Gastrocnemius medialis (tissue), 4 donors: Measurements from ENCODE around the gene ADORA1. TPM values are rescaled to one million over a fixed set of nuclear protein-coding genes. Genes with fewer than 3 reads are reported as not detected.

Experiments
- ATAC-seq, 2 donors: fragments of 150-250 bp; one replicate each; pipeline ENCODE4 v1.9.1; 2016
- DNase-seq, 2 donors: peaks; one replicate each; pipeline ENCODE4 v3.0.0-alpha.2; 2019
- H3K27ac ChIP-seq, 4 donors: fragments of 200-600 bp; sonication (generic); 1 replicate in 1 of 4; 2 replicates in 3 of 4; pipeline ENCODE4 v1.5.1; 2016 to 2018; ENCODE audit warnings: mild to moderate bottlenecking in 2 of 4, moderate library complexity in 1 of 4
- H3K27me3 ChIP-seq, 3 donors: fragments of 200-600 bp; sonication (generic) in 2 of 3; 1 replicate in 1 of 3; 2 replicates in 2 of 3; pipeline versions ENCODE4 v1.5.1 to v1.6.0; 2016 to 2019; ENCODE audit warnings: mild to moderate bottlenecking in 1 of 3, moderate library complexity in 1 of 3
- H3K36me3 ChIP-seq, 2 donors: fragments of 200-600 bp; sonication (generic) in 1 of 2; one replicate each; pipeline ENCODE4 v1.5.1; 2017 to 2018
- H3K4me1 ChIP-seq, 2 donors: fragments of 200-600 bp; sonication (generic) in 1 of 2; one replicate each; pipeline ENCODE4 v1.5.1; 2016 to 2017; ENCODE audit warnings: mild to moderate bottlenecking in 2 of 2
- H3K4me3 ChIP-seq, 4 donors: fragments of 200-600 bp; sonication (generic) in 3 of 4; 1 replicate in 1 of 4; 2 replicates in 3 of 4; pipeline ENCODE4 v1.5.1; 2016 to 2019; ENCODE audit warnings: mild to moderate bottlenecking in 2 of 4
- H3K9me3 ChIP-seq, 3 donors: fragments of 200-600 bp; sonication (generic) in 2 of 3; 1 replicate in 1 of 3; 2 replicates in 2 of 3; pipeline ENCODE4 v1.5.1; 2016 to 2019
- CTCF ChIP-seq, 5 experiments: fragments of 450-650 bp in 3 of 5; fragments of 200-600 bp in 2 of 5; sonication (generic) in 2 of 5; IDR thresholded peaks in 4 of 5; conservative IDR thresholded peaks in 1 of 5; 1 replicate in 4 of 5; 2 replicates in 1 of 5; pipeline ENCODE4 v1.5.1; 2016 to 2019; ENCODE audit warnings: antibody characterized with exemption in 5 of 5, mild to moderate bottlenecking in 3 of 5, moderate library complexity in 3 of 5
- POLR2A ChIP-seq, 2 donors: fragments of 450-650 bp; IDR thresholded peaks; one replicate each; pipeline ENCODE4 v1.6.1; 2017; ENCODE audit warnings: antibody characterized with exemption in 2 of 2, mild to moderate bottlenecking in 2 of 2, moderate library complexity in 2 of 2
- in situ Hi-C, 4 donors: fragments of 200-750 bp; cut with MboI; loops; one replicate each; pipeline versions ENCODE4 v1.15.0 to v1.8.0; 2017; ENCODE audit warnings: low sequenced_read_pairs in 4 of 4
- intact Hi-C: fragments of 100-400 bp; cut with DNase I; formaldehyde crosslinking; loops from one replicate; pipeline ENCODE4 v1.15.1; 2023; ENCODE audit warnings: low total_unique reads
- total RNA-seq, 4 donors: library from RNA; depleted of rRNA; stranded (reverse); fragments of >200 nt; gene quantifications; one replicate each; pipeline versions ENCODE4 v1.1.0 to v1.2.3, GENCODE V29; 2016

Gene ADORA1
- total RNA-seq, 4 donors from 2014 or later = 0.25 to 5.6 (median 1.7) TPM

GRCh38 chr1:203139976-203140475 lies 12.5 kb downstream of the ADORA1 start:
- ATAC-seq (no peak), DNase-seq (no peak)
- intact Hi-C loops (no loop called here), in situ Hi-C loops (no loop called here)
- Histone ChIP-seq H3K4me3 (no peak overlapping the region), H3K27ac (no peak overlapping the region), H3K36me3 (no peaks in the 10 kb centered on the region), H3K27me3 (no peaks in the 10 kb centered on the region), H3K9me3 (no peaks in the 10 kb centered on the region), H3K4me1 (no peaks in the 10 kb centered on the region)
- TF ChIP-seq CTCF (IDR thresholded peaks at IDR 0.05 in 4 of 5, conservative IDR thresholded peaks at IDR 0.05 in 1 of 5) = no peak
- TF ChIP-seq POLR2A (IDR thresholded peaks at IDR 0.05) = no peak

GRCh38 chr1:203140743-203141520 lies 13.4 kb downstream of the ADORA1 start:
- Histone ChIP-seq H3K9me3 (no peaks in the 10 kb centered on the region), H3K27me3 (no peaks in the 10 kb centered on the region), H3K4me1 (no peaks in the 10 kb centered on the region), H3K27ac (no peak overlapping the region), H3K4me3 (no peak overlapping the region), H3K36me3 (no peaks in the 10 kb centered on the region)
- TF ChIP-seq POLR2A (IDR thresholded peaks at IDR 0.05) = no peak
- no peak for TF ChIP-seq CTCF (IDR thresholded peaks at IDR 0.05 in 4 of 5, conservative IDR thresholded peaks at IDR 0.05 in 1 of 5)
- ATAC-seq (no peak), DNase-seq (no peak)
- intact Hi-C loops (no loop called here), in situ Hi-C loops (no loop called here)

- H3K36me3 ChIP-seq = no peaks in the 10 kb centered on the region
- DNase-seq (no peak), ATAC-seq (no peak)
- no peak overlapping the region for H3K27ac ChIP-seq
- in situ Hi-C loops (no loop called here), intact Hi-C loops (no loop called here)
- H3K4me3 ChIP-seq = no peak overlapping the region
- H3K4me1 ChIP-seq = no peaks in the 10 kb centered on the region
- TF ChIP-seq POLR2A (IDR thresholded peaks at IDR 0.05) = no peak
- no peak for TF ChIP-seq CTCF (IDR thresholded peaks at IDR 0.05 in 4 of 5, conservative IDR thresholded peaks at IDR 0.05 in 1 of 5)
- H3K9me3 ChIP-seq = no peaks in the 10 kb centered on the region
- H3K27me3 ChIP-seq = no peaks in the 10 kb centered on the region
Measured at GRCh38 chr1:203142124-203142523, 14.6 kb downstream of the ADORA1 start.

GRCh38 chr1:203142684-203143408 lies 15.3 kb downstream of the ADORA1 start:
- in situ Hi-C loops = no loop called here
- no peak overlapping the region for H3K27ac ChIP-seq
- H3K4me1 ChIP-seq = no peaks in the 10 kb centered on the region
- H3K36me3 ChIP-seq = no peaks in the 10 kb centered on the region
- H3K27me3 ChIP-seq = no peaks in the 10 kb centered on the region
- no peak for ATAC-seq
- DNase-seq = no peak
- no peak overlapping the region for H3K4me3 ChIP-seq
- TF ChIP-seq CTCF (IDR thresholded peaks at IDR 0.05 in 4 of 5, conservative IDR thresholded peaks at IDR 0.05 in 1 of 5) = no peak
- TF ChIP-seq POLR2A (IDR thresholded peaks at IDR 0.05) = no peak
- intact Hi-C loops = no loop called here
- H3K9me3 ChIP-seq = no peaks in the 10 kb centered on the region
